ENCODE results near the gene MED22.
A peak's percentile ranks its signal among the peaks of the same experiment; 100 is the strongest.

MED22 gene

DNA sequence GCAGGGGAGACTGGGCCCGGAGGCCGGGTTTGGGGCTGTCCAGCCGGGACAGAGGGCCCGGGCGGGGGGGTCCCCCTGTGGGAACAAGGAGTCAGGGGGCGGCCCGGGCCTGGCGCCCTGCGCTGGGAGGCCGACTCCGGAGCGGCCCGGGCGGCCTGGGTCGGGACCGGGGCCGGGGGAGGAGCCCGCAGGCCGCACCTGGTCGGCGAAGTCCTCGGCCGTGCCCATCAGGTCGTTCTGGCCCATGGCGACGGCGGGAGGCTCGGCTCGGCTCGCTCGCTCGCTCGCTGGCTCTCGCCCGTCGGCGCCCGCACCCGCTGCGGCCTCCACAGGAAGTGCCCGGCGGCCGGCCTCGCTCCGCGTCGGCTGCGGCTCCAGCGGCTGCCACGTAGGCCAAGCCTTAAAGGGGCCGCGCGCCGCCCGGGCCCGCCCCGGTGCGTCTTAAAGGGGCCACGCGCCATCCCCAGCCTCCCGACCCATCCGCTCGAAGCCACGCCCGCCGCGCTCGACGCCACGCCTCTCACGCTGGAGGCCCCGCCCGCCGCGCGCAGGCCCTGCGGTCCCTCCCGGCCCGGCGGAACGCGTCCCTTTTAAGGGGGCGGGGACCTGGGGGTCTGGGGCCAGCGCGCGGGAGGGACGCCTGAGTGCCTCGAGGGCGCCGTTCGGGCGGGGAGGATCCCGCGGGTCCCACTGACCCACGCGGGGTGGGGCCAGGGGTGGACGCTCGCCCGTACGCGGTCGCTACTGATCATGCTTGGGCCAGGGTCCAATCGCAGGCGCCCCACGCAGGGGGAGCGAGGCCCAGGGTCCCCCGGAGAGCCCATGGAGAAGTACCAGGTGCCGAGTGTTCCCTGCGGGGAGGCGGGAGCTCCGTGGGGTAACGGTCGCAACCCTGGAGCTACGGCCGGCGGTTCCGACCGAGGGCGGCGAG, 28.1 kb upstream of the MED22 start, which contains the start of the genes STKLD1 and SURF4:
STKLD1 (plus strand) TSS at position 643 of the 931 bp plus-strand sequence; CDS start at position 751, 108 bp downstream.
SURF4 (minus strand) TSS at position 337 of the 931 bp plus-strand sequence; CDS start at position 246, 91 bp downstream.
- peak; percentile 94 to 96 for DNase-seq

GRCh38 chr9:133375116-133375723, 27.3 kb upstream of the MED22 start:
- DNase-seq = no peak

DNA sequence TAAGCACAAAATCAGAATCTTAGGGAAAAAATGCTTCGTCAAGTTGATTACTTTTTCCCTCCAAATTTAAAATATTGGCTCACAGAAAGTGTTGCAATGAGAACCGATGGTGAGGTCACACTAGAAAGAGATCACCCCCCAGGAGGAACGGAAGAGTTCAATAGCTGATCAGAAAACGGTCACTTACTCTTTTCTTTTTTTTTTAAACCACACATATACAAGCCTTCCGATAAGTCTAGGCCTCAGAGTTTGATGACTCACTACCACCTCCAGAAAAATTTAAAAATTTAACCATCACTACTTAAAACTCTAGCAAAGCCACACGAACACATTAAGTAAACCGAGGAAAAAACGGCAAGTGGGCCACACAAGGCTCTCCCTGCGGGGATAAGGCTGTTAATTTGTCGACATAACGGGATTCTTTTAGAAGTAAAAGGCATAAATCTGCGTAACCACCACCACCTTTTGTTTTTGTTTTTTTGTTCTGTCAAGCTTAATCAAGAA, 26.7 kb upstream of the MED22 start:
- DNase-seq = peak; percentile 20 to 57

DNA sequence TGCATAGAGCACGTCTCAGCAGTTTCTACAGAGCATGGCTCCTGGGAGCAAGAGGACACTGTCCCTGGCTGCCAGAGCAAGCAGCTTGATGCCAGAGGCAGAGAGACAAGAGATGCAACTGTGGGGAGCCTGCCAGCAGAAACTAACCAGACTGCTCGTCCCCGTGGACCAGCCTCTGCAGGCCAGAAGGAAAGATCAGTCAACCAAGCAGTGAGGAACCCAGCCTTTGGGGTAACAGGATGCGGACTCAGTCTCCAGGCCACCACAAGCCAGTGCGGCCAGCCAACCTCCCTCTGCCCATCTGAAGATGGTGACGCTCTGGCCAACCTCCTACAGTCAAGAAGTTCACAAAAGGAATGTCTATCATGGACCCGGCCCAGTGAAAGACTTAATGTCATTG, 24.2 kb upstream of the MED22 start:
- no peak for DNase-seq

GRCh38 chr9:133371261-133371711, 23.4 kb upstream of the MED22 start:
- DNase-seq = peak; percentile 58 to 72

DNA sequence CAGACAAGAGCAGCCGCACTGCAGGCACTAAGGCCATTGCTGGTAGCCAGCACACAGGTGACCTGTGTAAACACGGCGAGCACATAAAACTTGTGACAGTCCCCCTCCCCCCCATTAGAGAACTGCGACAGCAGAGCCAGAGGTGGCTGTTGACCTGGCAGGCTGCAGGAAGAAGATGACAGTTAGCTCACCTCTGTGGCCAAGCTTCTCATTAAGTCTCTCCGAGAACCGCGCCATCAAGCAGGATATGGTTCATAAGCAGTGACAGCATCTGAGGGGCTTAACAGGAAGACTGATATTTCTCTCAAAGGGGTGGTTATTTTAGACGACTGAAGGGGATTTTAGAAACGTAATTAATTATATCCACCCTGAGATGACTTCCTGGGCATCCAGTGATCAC, 22.8 kb upstream of the MED22 start:
- peak; percentile 42 to 69 for DNase-seq

GRCh38 chr9:133369933-133370332, 22.0 kb upstream of the MED22 start:
- no peak for DNase-seq

DNA sequence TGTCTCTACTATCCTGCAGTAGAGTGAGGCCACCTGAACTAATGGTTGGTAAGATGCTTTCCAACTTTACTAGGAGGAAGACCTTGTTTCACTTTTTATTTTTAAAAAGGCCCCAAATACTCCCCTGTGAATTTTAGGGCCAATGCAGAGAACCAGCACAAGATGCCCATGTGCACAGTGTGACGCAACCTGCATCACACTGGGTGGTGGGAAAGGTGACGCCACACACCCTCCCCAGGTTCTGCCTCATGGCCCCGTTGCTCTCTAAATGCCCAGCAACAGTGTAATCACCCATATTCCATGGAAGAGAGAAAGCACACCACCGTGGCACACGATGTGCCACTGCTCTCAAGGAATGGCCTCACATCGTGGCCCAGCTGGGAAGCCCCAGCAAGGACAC, 21.5 kb upstream of the MED22 start:
- no peak for DNase-seq

DNA sequence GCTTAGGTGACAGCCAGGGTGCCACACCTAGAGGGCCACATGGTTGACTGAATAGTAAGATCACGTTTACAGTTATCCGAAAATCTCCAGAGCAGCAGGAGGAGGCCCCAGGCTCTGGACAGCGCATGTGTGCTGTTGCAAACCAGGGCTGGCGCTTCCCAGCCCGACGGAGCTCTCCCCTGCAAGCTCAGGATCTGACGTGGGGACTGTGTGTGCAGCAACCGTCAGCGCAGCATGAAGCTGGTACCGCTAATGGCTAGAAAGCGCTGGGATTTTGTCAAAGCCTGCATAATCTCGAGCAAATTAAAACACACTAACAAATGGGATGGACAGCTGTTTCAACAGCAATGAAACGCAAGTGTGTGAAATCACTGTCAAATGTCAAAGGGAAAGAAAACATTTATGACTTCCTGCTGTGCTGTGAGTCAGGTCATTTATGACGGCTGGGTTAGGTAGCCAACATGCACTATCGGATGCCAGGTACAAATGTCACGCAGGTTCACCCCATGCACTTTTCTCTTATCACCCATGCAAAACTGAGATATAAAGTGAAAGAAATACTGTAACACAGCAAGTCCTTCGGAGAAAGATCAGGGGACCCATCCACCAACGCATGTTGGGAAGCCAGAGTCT, 20.4 kb upstream of the MED22 start:
- no peak for DNase-seq

- DNase-seq = no peak
Observed at GRCh38 chr9:133367778-133368177, 19.8 kb upstream of the MED22 start.

- no peak for DNase-seq
Observed at GRCh38 chr9:133367221-133367620, 19.3 kb upstream of the MED22 start.

GRCh38 chr9:133366435-133366834, 18.5 kb upstream of the MED22 start:
- no peak for DNase-seq

- DNase-seq = no peak
Observed at GRCh38 chr9:133362359-133363044, 14.6 kb upstream of the MED22 start.

- DNase-seq = no peak
Observed at GRCh38 chr9:133361507-133362092, 13.7 kb upstream of the MED22 start.

DNA sequence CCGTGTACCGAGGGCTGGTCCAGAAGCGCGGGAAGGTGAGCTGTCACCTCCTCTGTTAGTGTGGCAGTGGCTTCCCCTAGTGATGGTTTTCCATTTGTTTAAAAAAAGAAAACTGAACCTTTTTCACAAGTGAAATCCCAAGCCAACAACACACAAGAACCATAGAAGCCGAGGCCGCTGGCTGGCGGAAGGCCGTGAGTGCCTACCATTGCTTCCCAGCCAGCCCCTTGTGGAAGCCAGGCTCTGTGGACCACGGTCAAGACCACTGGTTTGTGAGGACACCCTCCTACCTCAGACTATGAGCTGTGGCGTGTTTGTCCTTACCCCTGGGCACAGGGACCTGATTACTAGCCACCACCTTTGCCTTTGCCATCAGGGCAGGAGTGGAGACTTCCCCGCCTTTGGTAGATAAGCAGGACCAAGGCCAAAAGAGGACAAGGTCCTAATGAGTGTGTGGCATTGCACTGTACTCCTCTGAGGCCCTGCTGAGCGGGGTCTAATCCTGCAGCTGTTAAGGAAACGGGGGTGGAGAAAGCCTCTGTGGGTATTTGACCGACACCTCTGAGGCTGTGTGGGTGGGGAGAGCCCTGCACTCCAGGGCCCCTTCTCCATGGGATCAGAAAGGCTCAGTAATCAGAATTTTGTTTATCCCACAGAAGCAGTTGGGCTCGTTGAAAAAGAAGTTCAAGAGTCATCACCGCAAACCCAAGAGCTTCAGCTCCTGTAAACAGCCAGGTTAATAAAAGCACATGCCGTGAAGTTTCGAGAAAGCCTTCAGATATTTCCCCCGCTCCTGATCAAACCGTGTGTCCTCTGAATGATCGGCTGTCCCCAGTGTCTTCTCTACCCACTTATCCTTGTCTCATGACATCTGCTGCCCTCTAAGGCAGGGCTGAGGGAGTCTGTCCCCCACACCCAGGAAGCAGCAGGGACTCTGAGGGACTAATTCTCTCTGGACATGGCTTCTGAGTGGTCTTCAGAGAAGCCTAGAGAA, 12.8 kb upstream of the MED22 start:
- DNase-seq = no peak

- DNase-seq = no peak
Observed at GRCh38 chr9:133359399-133360175, 11.7 kb upstream of the MED22 start.

DNA sequence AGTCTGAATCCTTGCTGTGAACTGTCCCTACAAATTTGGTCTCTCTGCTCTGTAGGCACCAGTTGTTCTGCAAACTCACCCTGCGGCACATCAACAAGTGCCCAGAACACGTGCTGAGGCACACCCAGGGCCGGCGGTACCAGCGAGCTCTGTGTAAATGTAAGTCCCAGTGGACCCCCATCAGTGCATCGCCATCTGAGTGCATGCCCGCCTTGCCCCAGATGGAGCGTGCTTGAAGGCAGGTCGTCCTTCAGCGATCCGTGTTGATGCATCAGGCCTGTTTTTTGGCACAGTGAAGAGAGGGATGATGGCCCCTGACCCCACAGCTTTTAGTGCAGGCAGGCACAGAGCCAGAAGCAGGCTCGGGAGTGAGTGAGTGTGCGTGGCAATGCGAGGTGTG, 9.7 kb upstream of the MED22 start:
- no peak for DNase-seq

DNA sequence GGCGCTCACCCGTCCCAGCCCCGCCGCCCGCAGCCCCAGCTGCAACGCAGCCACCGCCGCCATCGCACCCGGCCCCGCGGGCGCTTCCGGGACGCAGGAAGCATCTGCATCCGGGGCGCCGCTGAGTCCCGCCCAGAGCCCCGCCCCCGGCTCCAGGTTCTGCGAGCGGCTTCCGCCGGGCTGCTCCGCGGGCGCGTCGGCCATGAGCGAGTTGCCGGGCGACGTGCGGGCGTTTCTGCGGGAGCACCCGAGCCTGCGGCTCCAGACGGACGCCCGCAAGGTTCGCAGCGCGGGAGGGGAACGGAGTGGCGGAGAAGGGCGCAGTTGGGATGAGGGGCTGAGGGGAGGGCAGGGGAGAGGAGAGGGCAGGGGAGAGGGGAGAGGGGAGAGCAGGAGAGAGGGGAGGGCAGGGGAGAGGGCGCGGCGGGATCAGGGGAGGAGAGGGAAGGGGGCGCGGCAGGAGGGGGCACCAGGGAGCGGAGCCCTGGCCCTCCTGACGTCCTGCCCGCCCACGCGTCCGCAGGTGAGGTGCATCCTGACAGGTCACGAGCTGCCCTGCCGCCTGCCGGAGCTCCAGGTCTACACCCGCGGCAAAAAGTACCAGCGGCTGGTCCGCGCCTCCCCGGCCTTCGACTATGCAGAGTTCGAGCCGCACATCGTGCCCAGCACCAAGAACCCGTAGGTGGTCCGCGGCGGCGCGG, 8.6 kb upstream of the MED22 start, which contains the start of the genes SURF1 and SURF2:
SURF1 (minus strand) TSS at position 97 of the 701 bp plus-strand sequence; CDS start at position 63, 34 bp downstream.
SURF2 (plus strand) TSS at position 160 of the 701 bp plus-strand sequence; CDS start at position 203, 43 bp downstream.
- DNase-seq = peak; percentile 88 to 89

- no peak for DNase-seq
Observed at GRCh38 chr9:133355881-133356357, 8.0 kb upstream of the MED22 start.

Measured in CD4-positive, alpha-beta T cell treated with Interleukin-1 beta for 1 hour (primary cell).